ENCODE results near the gene LRRC56.

DNA sequence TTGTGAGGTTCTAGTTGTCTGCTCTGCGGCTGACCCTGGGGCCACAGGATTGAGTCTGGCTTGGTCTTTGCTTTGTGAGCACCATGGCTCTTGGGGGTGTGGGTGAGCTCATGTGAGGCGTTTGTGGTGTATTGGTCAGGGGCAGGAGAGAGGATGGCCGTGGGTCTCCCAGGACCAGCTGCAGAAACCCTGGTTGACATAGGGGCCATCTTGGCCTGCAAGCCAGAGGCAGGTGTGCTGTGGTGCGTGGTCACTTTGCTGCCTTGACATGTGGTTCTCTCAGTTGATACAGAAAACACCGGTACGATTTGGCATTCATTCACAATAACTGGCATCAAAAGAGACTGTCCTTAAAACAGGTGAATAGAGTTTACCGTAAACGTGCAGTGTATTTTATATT, 50.2 kb downstream of the LRRC56 start:
- TF ChIP-seq KLF10 (tag by site-specific recombination; IDR thresholded peaks at IDR 0.05) (no peak), ZNF677 (tag by site-specific recombination; IDR thresholded peaks at IDR 0.05) (no peak), ZNF239 (tag by site-specific recombination; IDR thresholded peaks at IDR 0.05) (no peak), ZNF558 (tag by site-specific recombination; IDR thresholded peaks at IDR 0.05) (no peak), ZNF19 (tag by site-specific recombination; IDR thresholded peaks at IDR 0.05; ENCODE audit: low read depth) (no peak)
- TF ChIP-seq, protein P1, sequence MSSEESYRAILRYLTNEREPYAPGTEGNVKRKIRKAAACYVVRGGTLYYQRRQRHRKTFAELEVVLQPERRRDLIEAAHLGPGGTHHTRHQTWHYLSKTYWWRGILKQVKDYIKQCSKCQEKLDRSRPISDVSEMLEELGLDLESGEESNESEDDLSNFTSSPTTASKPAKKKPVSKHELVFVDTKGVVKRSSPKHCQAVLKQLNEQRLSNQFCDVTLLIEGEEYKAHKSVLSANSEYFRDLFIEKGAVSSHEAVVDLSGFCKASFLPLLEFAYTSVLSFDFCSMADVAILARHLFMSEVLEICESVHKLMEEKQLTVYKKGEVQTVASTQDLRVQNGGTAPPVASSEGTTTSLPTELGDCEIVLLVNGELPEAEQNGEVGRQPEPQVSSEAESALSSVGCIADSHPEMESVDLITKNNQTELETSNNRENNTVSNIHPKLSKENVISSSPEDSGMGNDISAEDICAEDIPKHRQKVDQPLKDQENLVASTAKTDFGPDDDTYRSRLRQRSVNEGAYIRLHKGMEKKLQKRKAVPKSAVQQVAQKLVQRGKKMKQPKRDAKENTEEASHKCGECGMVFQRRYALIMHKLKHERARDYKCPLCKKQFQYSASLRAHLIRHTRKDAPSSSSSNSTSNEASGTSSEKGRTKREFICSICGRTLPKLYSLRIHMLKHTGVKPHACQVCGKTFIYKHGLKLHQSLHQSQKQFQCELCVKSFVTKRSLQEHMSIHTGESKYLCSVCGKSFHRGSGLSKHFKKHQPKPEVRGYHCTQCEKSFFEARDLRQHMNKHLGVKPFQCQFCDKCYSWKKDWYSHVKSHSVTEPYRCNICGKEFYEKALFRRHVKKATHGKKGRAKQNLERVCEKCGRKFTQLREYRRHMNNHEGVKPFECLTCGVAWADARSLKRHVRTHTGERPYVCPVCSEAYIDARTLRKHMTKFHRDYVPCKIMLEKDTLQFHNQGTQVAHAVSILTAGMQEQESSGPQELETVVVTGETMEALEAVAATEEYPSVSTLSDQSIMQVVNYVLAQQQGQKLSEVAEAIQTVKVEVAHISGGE (tag by site-specific recombination; conservative IDR thresholded peaks at IDR 0.05; ENCODE audit: low read depth) = no peak

Data from HEK293 (cell line).